BLaER1 treated with 17β-estradiol and CSF1 and Interleukin-3, amounts not matched to agents 10 nM and 100 nM (cell line): ENCODE data around the gene TFCP2L1.
"Not testable (repeated sequence)": the region's sequence is repeated elsewhere in the genome, so short reads cannot be mapped to it uniquely, and the experiment has no call there.

Experiments
- H3K27ac ChIP-seq, 11 experiments: shearing (Covaris generic); formaldehyde crosslinking; 2 replicates each; pipeline ENCODE4 v1.8.1; 2022
- H3K27me3 ChIP-seq, 11 experiments: shearing (Covaris generic); formaldehyde crosslinking; 2 replicates each; pipeline ENCODE4 v1.8.1; 2022
- H3K36me3 ChIP-seq, 11 experiments: shearing (Covaris generic); formaldehyde crosslinking; 2 replicates each; pipeline ENCODE4 v1.8.1; 2022
- H3K4me1 ChIP-seq, 10 experiments: shearing (Covaris generic); formaldehyde crosslinking; 2 replicates each; pipeline ENCODE4 v1.8.1; 2022
- H3K4me2 ChIP-seq, 11 experiments: shearing (Covaris generic); formaldehyde crosslinking; 2 replicates each; pipeline ENCODE4 v1.8.1; 2022
- H3K4me3 ChIP-seq, 10 experiments: shearing (Covaris generic); formaldehyde crosslinking; 2 replicates each; pipeline ENCODE4 v1.8.1; 2022
- H3K9ac ChIP-seq, 11 experiments: shearing (Covaris generic); formaldehyde crosslinking; 2 replicates each; pipeline ENCODE4 v1.8.1; 2022
- H3K9me3 ChIP-seq, 11 experiments: shearing (Covaris generic); formaldehyde crosslinking; replicated peaks in 1 of 11; 2 replicates each; pipeline ENCODE4 v1.8.1; 2022
- H4K20me1 ChIP-seq, 11 experiments: shearing (Covaris generic); formaldehyde crosslinking; 2 replicates each; pipeline ENCODE4 v1.8.1; 2022
- Cebpa-rat ChIP-seq, 11 experiments: shearing (Covaris generic); IDR thresholded peaks; 2 replicates each; pipeline ENCODE4 v1.8.1; 2022

TFCP2L1 gene, protein sequence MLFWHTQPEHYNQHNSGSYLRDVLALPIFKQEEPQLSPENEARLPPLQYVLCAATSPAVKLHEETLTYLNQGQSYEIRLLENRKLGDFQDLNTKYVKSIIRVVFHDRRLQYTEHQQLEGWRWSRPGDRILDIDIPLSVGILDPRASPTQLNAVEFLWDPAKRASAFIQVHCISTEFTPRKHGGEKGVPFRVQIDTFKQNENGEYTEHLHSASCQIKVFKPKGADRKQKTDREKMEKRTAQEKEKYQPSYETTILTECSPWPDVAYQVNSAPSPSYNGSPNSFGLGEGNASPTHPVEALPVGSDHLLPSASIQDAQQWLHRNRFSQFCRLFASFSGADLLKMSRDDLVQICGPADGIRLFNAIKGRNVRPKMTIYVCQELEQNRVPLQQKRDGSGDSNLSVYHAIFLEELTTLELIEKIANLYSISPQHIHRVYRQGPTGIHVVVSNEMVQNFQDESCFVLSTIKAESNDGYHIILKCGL

DNA sequence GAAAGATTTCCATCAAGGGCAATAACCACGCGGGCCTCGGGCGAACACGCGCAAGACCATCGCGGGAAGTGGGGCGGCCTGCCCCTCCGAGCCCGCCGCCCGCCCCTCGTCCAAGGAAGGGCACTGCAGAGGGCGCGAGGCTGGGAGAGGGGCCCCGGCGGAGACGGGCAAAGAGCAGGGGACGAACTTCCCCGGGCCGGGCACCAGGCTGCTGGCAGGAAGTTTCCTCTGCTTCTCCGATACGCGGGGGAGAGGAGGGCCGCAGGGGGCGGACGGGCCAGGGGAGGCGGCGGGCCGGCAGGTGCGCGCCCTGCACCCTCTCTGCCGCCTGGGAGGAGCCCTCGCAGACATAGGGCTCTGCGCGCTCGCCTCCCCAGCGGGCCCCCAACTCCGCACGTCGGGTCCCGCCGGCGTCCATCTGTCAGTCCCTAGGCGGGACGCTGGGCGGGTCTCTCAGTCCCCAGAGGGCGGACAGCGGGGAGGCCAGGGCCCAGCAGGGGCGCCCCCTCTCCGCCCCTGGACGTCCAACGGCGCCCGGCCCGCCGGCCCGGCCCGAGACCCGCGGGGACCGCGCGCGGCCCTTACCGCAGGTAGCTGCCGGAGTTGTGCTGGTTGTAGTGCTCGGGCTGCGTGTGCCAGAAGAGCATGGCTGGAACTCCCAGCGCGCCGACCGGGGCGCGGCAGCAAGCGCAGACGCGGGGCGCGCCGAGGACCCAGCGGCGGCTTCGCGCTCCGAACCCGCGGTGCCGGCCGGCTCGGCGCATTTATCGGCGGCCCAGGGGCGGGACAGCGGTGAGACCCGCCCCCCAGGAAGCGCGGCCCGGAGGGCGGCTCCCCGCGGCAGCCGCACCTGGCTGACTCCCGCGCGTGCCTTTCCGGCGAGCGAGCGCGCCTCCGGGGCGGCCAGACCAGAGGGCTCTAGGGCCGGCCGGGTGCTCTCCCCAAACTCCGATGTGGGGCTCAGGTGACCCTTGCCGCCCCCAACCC lies at the start of gene TFCP2L1:
Gene TFCP2L1 (minus strand): TSS at position 740 of the 987 bp plus-strand sequence. CDS start 93 bp downstream, at position 647.
- peak within 1 kb of the TSS; percentile 55 to 81 (median 78) for H3K4me2 ChIP-seq
- H3K9ac ChIP-seq, result peak within 1 kb of the TSS in 6 of 11 experiments; percentile 10 to 35 (median 26); a peak in 6 of 22 replicates
- no peaks in the 10 kb centered on the region for H3K36me3 ChIP-seq
- peak within 1 kb of the TSS; percentile 38 to 67 (median 51) for H3K4me3 ChIP-seq
- H3K27me3 ChIP-seq, result peaks cover 28 to 39% (median 31%) of the 10 kb centered on the region in 11 experiments
- H4K20me1 ChIP-seq, result no peaks in the 10 kb centered on the region; a peak in 2 of 22 replicates
- TF ChIP-seq Cebpa-rat (IDR thresholded peaks at IDR 0.05), result no peak
- H3K9me3 ChIP-seq, result peaks cover 0 to 11% (median 0%) of the 10 kb centered on the region in 11 experiments; a peak in 6 of 22 replicates
- peaks cover 19 to 51% (median 36%) of the 10 kb centered on the region in 10 experiments for H3K4me1 ChIP-seq
- H3K27ac ChIP-seq, result no peak within 1 kb of the TSS

DNA sequence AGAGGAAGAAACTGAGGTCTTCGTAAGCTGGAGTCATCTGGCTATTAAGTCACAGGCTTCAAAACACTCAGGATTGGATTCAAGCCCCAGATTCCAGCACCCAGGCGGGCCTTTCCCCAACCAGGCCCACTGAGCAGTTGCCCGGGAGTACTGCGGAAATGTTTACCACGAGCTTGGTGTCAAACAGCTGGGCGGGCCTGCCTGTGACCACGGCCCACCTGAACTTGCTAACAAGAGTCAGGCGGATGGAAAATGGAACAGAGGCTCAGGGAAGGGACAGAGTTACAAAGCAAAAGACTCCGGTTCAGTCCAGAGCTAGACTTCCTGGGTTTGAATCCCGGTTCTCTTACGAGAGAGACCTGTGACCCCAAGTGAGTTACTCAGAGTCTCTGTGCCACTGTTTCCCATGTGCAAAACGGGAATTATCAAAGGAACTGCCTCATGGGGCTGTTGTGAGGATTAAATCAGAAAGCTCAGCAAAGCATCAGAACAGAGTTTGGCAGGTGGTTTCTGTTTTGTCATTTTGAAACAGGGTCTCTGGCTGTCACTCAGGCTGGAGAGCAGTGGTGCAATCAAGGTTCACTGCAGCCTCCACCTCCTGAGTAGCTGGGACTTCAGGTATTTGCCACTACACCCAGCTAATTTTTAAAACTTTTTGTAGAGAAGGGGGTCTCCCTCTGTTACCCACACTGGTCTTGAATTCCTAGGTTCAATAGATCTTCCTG lies 49.0 kb upstream of the TFCP2L1 start:
- Histone ChIP-seq H3K36me3 (peaks cover 12 to 26% (median 16%) of the 10 kb centered on the region in 11 experiments), H3K9ac (no peak overlapping the region), H3K9me3 (no peaks in the 10 kb centered on the region), H3K4me2 (peak overlapping the region in 5 of 11 experiments; percentile 13 to 41 (median 14); a peak in 4 of 22 replicates), H3K4me1 (peaks cover 0 to 22% (median 11%) of the 10 kb centered on the region in 10 experiments; a peak in 12 of 20 replicates), H3K27ac (no peak overlapping the region), H3K27me3 (no peaks in the 10 kb centered on the region), H3K4me3 (no peak overlapping the region), H4K20me1 (peaks cover 0 to 15% (median 0%) of the 10 kb centered on the region in 11 experiments; a peak in 6 of 22 replicates)
- no peak for TF ChIP-seq Cebpa-rat (IDR thresholded peaks at IDR 0.05)

DNA sequence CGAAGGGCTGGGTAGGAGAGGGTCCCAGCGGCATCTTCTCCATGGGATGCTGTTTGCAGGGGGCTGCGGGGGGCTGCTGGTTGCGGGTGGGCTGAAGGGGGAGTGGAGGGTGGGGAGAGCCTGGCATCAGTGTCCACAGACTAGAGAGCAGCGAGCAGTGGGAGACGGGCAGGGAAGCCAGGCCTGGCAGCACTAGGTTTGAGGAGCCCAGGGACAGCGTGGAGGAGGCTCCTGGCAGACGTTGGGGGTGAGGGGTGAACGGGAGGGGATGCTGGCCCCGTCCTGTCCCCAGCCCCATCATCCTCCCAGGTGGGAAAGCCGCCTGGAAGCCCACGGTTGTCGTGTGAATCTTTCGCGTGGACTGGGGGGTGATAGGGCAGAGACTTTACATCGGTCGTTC lies 48.2 kb upstream of the TFCP2L1 start:
- H3K9me3 ChIP-seq, result no peaks in the 10 kb centered on the region
- H3K27ac ChIP-seq, result no peak overlapping the region
- peaks cover 0 to 15% (median 0%) of the 10 kb centered on the region in 11 experiments; a peak in 6 of 22 replicates for H4K20me1 ChIP-seq
- H3K27me3 ChIP-seq, result no peaks in the 10 kb centered on the region
- no peak for TF ChIP-seq Cebpa-rat (IDR thresholded peaks at IDR 0.05)
- H3K36me3 ChIP-seq, result peaks cover 4 to 19% (median 9%) of the 10 kb centered on the region in 11 experiments; a peak in 21 of 22 replicates
- H3K4me3 ChIP-seq, result no peak overlapping the region
- peaks cover 0 to 22% (median 11%) of the 10 kb centered on the region in 10 experiments; a peak in 12 of 20 replicates for H3K4me1 ChIP-seq
- H3K4me2 ChIP-seq, result no peak overlapping the region
- no peak overlapping the region for H3K9ac ChIP-seq

DNA sequence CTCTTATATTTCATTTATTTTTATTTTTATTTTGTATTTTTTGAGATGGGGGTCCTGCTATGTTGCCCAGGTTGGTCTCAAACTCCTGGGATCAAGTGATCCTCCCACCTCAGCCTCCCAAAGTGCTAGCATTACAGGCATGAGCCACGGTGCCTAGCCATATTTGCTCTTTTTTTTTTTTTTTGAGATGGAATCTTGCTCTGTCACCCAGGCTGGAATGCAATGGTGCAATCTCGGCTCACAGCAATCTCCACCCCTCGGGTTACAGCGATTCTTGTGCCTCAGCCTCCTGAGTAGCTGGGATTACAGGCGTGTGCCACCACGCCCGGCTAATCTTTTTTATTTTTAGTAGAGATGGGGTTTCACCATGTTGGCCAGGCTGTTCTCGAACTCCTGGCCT lies 46.3 kb upstream of the TFCP2L1 start:
- H3K4me2 ChIP-seq, H3K9me3 ChIP-seq: not testable (repeated sequence)
- H4K20me1 ChIP-seq, result peaks cover 0 to 15% (median 0%) of the 10 kb centered on the region in 11 experiments; a peak in 5 of 22 replicates

DNA sequence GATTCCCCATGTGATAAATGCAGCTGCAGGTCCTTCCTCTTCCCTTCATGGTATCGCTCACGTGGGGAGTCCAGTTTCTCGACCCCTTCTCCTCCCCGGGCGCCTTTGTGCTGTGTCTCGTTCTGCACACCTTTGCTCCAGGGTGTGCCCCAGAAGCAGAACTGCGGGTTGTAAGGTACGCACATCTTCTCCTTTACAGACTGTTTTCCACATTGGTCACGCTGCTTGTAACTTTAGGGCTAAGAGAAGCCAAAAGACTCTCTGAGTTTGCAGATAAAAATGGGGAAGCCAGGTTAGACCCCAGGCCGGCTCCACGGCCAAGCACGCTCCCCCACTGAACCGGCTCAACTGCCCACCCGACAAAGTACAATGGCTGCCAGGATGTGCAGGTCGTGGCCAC lies 45.9 kb upstream of the TFCP2L1 start:
- peaks cover 0 to 15% (median 0%) of the 10 kb centered on the region in 11 experiments; a peak in 5 of 22 replicates for H4K20me1 ChIP-seq
- no peak for TF ChIP-seq Cebpa-rat (IDR thresholded peaks at IDR 0.05)
- no peak overlapping the region for H3K4me2 ChIP-seq
- no peak overlapping the region for H3K9ac ChIP-seq
- H3K36me3 ChIP-seq, result no peaks in the 10 kb centered on the region
- H3K27me3 ChIP-seq, result no peaks in the 10 kb centered on the region
- no peaks in the 10 kb centered on the region for H3K9me3 ChIP-seq
- H3K4me3 ChIP-seq, result no peak overlapping the region
- peaks cover 0 to 17% (median 9%) of the 10 kb centered on the region in 10 experiments; a peak in 11 of 20 replicates for H3K4me1 ChIP-seq
- no peak overlapping the region for H3K27ac ChIP-seq

More for the DNA sequence above, 46.3 kb upstream of the TFCP2L1 start:
- H3K27me3 ChIP-seq, H3K9ac ChIP-seq, H3K36me3 ChIP-seq, H3K4me3 ChIP-seq, H3K27ac ChIP-seq: not testable (repeated sequence)
- peaks cover 0 to 20% (median 11%) of the 10 kb centered on the region in 10 experiments; a peak in 12 of 20 replicates for H3K4me1 ChIP-seq

DNA sequence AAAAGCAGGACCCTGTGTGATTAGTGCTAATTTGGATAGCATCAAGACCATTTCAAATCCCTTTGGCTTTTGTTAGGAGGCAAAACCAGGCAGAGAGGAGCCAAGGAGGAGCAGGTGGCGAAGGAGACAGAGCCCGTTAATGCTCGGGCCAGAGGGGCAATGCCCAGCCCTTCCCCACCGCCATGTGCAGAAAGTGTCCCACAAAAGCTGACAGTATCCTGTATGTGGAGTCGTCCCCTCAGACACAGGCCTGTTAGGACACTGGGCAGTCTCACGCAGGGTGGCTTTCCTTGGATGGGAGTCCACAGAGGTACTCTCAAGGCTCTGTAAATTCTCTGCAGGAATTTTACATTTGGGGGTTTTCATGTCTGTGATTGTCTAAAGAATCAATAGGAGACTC lies 44.8 kb upstream of the TFCP2L1 start:
- no peak overlapping the region for H3K4me2 ChIP-seq
- H3K27me3 ChIP-seq, result no peaks in the 10 kb centered on the region
- no peak overlapping the region for H3K27ac ChIP-seq
- H3K9me3 ChIP-seq, result no peaks in the 10 kb centered on the region
- no peak for TF ChIP-seq Cebpa-rat (IDR thresholded peaks at IDR 0.05)
- H3K36me3 ChIP-seq, result no peaks in the 10 kb centered on the region
- no peak overlapping the region for H3K4me3 ChIP-seq
- peaks cover 0 to 12% (median 8%) of the 10 kb centered on the region in 10 experiments; a peak in 9 of 20 replicates for H3K4me1 ChIP-seq
- no peak overlapping the region for H3K9ac ChIP-seq
- peaks cover 0 to 11% (median 0%) of the 10 kb centered on the region in 11 experiments; a peak in 2 of 22 replicates for H4K20me1 ChIP-seq

DNA sequence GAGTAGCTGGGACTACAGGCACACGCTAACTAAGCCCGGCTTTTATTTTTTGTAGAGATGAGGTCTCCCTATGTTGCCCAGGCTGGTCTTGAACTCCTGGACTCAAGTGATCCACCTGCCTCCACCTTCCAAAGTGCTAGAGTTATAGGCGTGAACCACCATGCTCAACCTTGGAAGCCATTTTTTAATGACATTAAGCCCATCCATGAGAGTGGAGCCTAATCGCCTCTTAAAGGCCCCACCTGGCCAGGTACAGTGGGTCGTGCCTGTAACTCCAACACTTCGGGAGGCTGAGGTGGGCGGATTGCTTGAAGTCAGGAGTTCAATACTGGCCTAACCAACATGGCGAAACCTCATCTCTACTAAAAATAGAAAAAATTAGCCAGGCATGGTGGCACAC lies 41.6 kb upstream of the TFCP2L1 start:
- H3K4me2 ChIP-seq, result no peak overlapping the region
- H3K27me3 ChIP-seq, result no peaks in the 10 kb centered on the region
- H3K27ac ChIP-seq, result no peak overlapping the region
- no peaks in the 10 kb centered on the region for H4K20me1 ChIP-seq
- no peak for TF ChIP-seq Cebpa-rat (IDR thresholded peaks at IDR 0.05)
- no peaks in the 10 kb centered on the region for H3K4me1 ChIP-seq
- H3K9me3 ChIP-seq, result no peaks in the 10 kb centered on the region
- no peak overlapping the region for H3K4me3 ChIP-seq
- no peak overlapping the region for H3K9ac ChIP-seq
- H3K36me3 ChIP-seq, result no peaks in the 10 kb centered on the region

DNA sequence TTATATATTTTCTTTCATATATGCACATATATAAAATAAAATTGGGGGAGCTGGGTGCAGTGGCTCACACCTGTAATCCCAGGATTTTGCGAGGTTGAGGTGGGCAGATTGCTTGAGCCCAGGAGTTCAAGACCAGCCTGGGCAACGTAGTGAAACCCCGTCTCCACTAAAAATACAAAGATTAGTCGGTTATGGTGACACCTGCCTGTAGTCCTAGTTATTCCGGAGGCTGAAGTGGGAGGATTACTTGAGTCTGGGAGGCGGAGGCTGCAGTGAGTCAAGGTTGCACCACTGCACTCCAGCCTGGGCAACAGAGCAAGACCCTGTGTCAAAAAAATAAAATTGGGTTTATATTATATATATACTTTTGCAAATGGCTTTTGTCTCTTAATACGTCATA lies 39.6 kb upstream of the TFCP2L1 start:
- H3K4me2 ChIP-seq, result no peak overlapping the region
- H4K20me1 ChIP-seq, result no peaks in the 10 kb centered on the region
- no peaks in the 10 kb centered on the region for H3K27me3 ChIP-seq
- H3K9ac ChIP-seq, result no peak overlapping the region
- no peak for TF ChIP-seq Cebpa-rat (IDR thresholded peaks at IDR 0.05)
- no peaks in the 10 kb centered on the region for H3K36me3 ChIP-seq
- no peak overlapping the region for H3K4me3 ChIP-seq
- H3K27ac ChIP-seq, result no peak overlapping the region
- H3K9me3 ChIP-seq, result no peaks in the 10 kb centered on the region
- no peaks in the 10 kb centered on the region for H3K4me1 ChIP-seq
